Neuron (in vitro differentiated cells): Measurements from ENCODE around the gene DNAJB8.

Experiments
- H2AFZ ChIP-seq: one replicate; pipeline ENCODE4 v1.6.1; 2013; ENCODE audit warnings: low read depth, mild to moderate bottlenecking, inconsistent platforms, low read length, moderate library complexity
- H3K27me3 ChIP-seq: one replicate; pipeline ENCODE4 v1.6.1; 2013; ENCODE audit warnings: low read length; ENCODE audit not compliant: insufficient read depth
- H3K36me3 ChIP-seq: one replicate; pipeline ENCODE4 v1.6.1; 2013; ENCODE audit warnings: low read length; ENCODE audit not compliant: insufficient read depth
- H3K4me1 ChIP-seq: one replicate; pipeline ENCODE4 v1.6.1; 2013; ENCODE audit warnings: low read length; ENCODE audit not compliant: insufficient read depth
- H3K4me3 ChIP-seq: 2 replicates; pipeline ENCODE4 v1.5.1; 2013; ENCODE audit warnings: mild to moderate bottlenecking, low read length, moderate library complexity
- H3K9me3 ChIP-seq: one replicate; pipeline ENCODE4 v1.6.1; 2013; ENCODE audit warnings: low read length

Gene DNAJB8

GRCh38 chr3:128426128-128426921 lies 40.4 kb downstream of the DNAJB8 start:
- Histone ChIP-seq H2AFZ (no peak overlapping the region), H3K27me3 (peaks cover 63% of the 10 kb centered on the region), H3K9me3 (no peaks in the 10 kb centered on the region), H3K4me1 (peaks cover 17% of the 10 kb centered on the region), H3K36me3 (no peaks in the 10 kb centered on the region), H3K4me3 (no peak overlapping the region)

GRCh38 chr3:128425846-128426127 lies 40.9 kb downstream of the DNAJB8 start:
- Histone ChIP-seq H3K4me3 (no peak overlapping the region), H3K27me3 (peaks cover 57% of the 10 kb centered on the region), H3K9me3 (no peaks in the 10 kb centered on the region), H2AFZ (no peak overlapping the region), H3K4me1 (peaks cover 17% of the 10 kb centered on the region), H3K36me3 (no peaks in the 10 kb centered on the region)

GRCh38 chr3:128425142-128425845 lies 41.4 kb downstream of the DNAJB8 start:
- H2AFZ ChIP-seq: no peak overlapping the region
- H3K4me3 ChIP-seq: no peak overlapping the region
- H3K9me3 ChIP-seq: no peaks in the 10 kb centered on the region
- peaks cover 15% of the 10 kb centered on the region for H3K4me1 ChIP-seq
- H3K27me3 ChIP-seq: peaks cover 52% of the 10 kb centered on the region
- no peaks in the 10 kb centered on the region for H3K36me3 ChIP-seq

GRCh38 chr3:128424508-128425069 lies 42.1 kb downstream of the DNAJB8 start:
- peaks cover 45% of the 10 kb centered on the region for H3K27me3 ChIP-seq

GRCh38 chr3:128423525-128424147 lies 43.1 kb downstream of the DNAJB8 start:
- H3K4me1 ChIP-seq: peaks cover 15% of the 10 kb centered on the region
- peaks cover 37% of the 10 kb centered on the region for H3K27me3 ChIP-seq
- H3K36me3 ChIP-seq: no peaks in the 10 kb centered on the region
- H2AFZ ChIP-seq: no peak overlapping the region
- H3K9me3 ChIP-seq: peaks cover 6% of the 10 kb centered on the region
- no peak overlapping the region for H3K4me3 ChIP-seq

More at GRCh38 chr3:128424508-128425069, 42.1 kb downstream of the DNAJB8 start:
- H3K4me3 ChIP-seq: no peak overlapping the region
- no peaks in the 10 kb centered on the region for H3K9me3 ChIP-seq
- H3K36me3 ChIP-seq: no peaks in the 10 kb centered on the region
- H3K4me1 ChIP-seq: peaks cover 15% of the 10 kb centered on the region
- H2AFZ ChIP-seq: no peak overlapping the region

GRCh38 chr3:128422762-128423524 lies 43.7 kb downstream of the DNAJB8 start:
- peaks cover 9% of the 10 kb centered on the region for H3K4me1 ChIP-seq
- H3K4me3 ChIP-seq: no peak overlapping the region

GRCh38 chr3:128421966-128422365 lies 44.7 kb downstream of the DNAJB8 start:
- Histone ChIP-seq H3K4me1 (peaks cover under 1% of the 10 kb centered on the region), H3K4me3 (no peak overlapping the region)

More at GRCh38 chr3:128422762-128423524, 43.7 kb downstream of the DNAJB8 start:
- Histone ChIP-seq H3K9me3 (peaks cover 8% of the 10 kb centered on the region), H3K27me3 (peaks cover 31% of the 10 kb centered on the region), H2AFZ (no peak overlapping the region), H3K36me3 (no peaks in the 10 kb centered on the region)

GRCh38 chr3:128421439-128421836 lies 45.3 kb downstream of the DNAJB8 start:
- Histone ChIP-seq H3K4me3 (no peak overlapping the region), H2AFZ (no peak overlapping the region), H3K4me1 (no peaks in the 10 kb centered on the region), H3K36me3 (no peaks in the 10 kb centered on the region), H3K27me3 (peaks cover 22% of the 10 kb centered on the region), H3K9me3 (peaks cover 8% of the 10 kb centered on the region)

More at GRCh38 chr3:128421966-128422365, 44.7 kb downstream of the DNAJB8 start:
- H3K36me3 ChIP-seq: no peaks in the 10 kb centered on the region
- H3K9me3 ChIP-seq: peaks cover 8% of the 10 kb centered on the region
- H2AFZ ChIP-seq: no peak overlapping the region
- H3K27me3 ChIP-seq: peaks cover 23% of the 10 kb centered on the region

GRCh38 chr3:128420720-128421438 lies 45.8 kb downstream of the DNAJB8 start:
- Histone ChIP-seq H2AFZ (no peak overlapping the region), H3K4me1 (no peaks in the 10 kb centered on the region), H3K36me3 (no peaks in the 10 kb centered on the region), H3K4me3 (no peak overlapping the region), H3K9me3 (peaks cover 8% of the 10 kb centered on the region), H3K27me3 (peaks cover 19% of the 10 kb centered on the region)

- H3K4me1 ChIP-seq: no peaks in the 10 kb centered on the region
- H3K36me3 ChIP-seq: no peaks in the 10 kb centered on the region
- H3K4me3 ChIP-seq: no peak overlapping the region
- H3K27me3 ChIP-seq: peaks cover 13% of the 10 kb centered on the region
- H2AFZ ChIP-seq: no peak overlapping the region
- peaks cover 8% of the 10 kb centered on the region for H3K9me3 ChIP-seq
Measured at GRCh38 chr3:128420289-128420688, 46.4 kb downstream of the DNAJB8 start.

GRCh38 chr3:128419311-128419710 lies 47.4 kb downstream of the DNAJB8 start:
- H3K36me3 ChIP-seq: no peaks in the 10 kb centered on the region
- H3K27me3 ChIP-seq: peaks cover 5% of the 10 kb centered on the region
- no peaks in the 10 kb centered on the region for H3K4me1 ChIP-seq
- H2AFZ ChIP-seq: no peak overlapping the region
- H3K4me3 ChIP-seq: no peak overlapping the region
- H3K9me3 ChIP-seq: peaks cover 8% of the 10 kb centered on the region

- Histone ChIP-seq H3K4me1 (no peaks in the 10 kb centered on the region), H3K4me3 (no peak overlapping the region), H3K36me3 (no peaks in the 10 kb centered on the region), H3K9me3 (peaks cover 8% of the 10 kb centered on the region), H3K27me3 (peaks cover 3% of the 10 kb centered on the region), H2AFZ (no peak overlapping the region)
Measured at GRCh38 chr3:128418900-128419299, 47.8 kb downstream of the DNAJB8 start.
